Lower leg skin (tissue), 4 donors: Measurements from ENCODE around the gene CCDC78. TPM values are rescaled to one million over a fixed set of nuclear protein-coding genes. Genes with fewer than 3 reads are reported as not detected.

Experiments used
- DNase-seq, 2 donors: peaks; one replicate each; pipeline ENCODE4 v3.0.0-alpha.2; 2019; ENCODE audit warnings: low spot score in 2 of 2
- H3K4me3 ChIP-seq: fragments of 200-600 bp; sonication (generic); 2 replicates; pipeline ENCODE4 v1.5.1; 2017; ENCODE audit warnings: mild to moderate bottlenecking, low read depth; ENCODE audit not compliant: poor library complexity, severe bottlenecking
- POLR2A ChIP-seq, 2 donors: fragments of 450-650 bp; IDR thresholded peaks; one replicate each; pipeline ENCODE4 v1.6.1; 2016 to 2017; ENCODE audit warnings: antibody characterized with exemption in 2 of 2, mild to moderate bottlenecking in 1 of 2, moderate library complexity in 1 of 2
- WGBS, 2 donors: methylation state at CpG; one replicate each; pipeline ENCODE4 v1.1.5; 2018; 5-methylcytosine and 5-hydroxymethylcytosine counted together
- intact Hi-C: fragments of 100-400 bp; cut with DNase I; formaldehyde crosslinking; loops from one replicate; pipeline ENCODE4 v1.15.0; 2023; ENCODE audit warnings: low total_unique reads
- total RNA-seq, 4 donors: library from RNA; depleted of rRNA; stranded (reverse); fragments of >200 nt; gene quantifications; one replicate each; pipeline ENCODE4 v1.1.0, GENCODE V29; 2016
- TF ChIP-seq, protein P1 (sequence below), 3 donors: fragments of 450-650 bp; IDR thresholded peaks; one replicate each; pipeline ENCODE4 v1.5.1; 2016; ENCODE audit warnings: antibody characterized with exemption in 3 of 3, mild to moderate bottlenecking in 3 of 3, moderate library complexity in 2 of 3

The CCDC78 gene
- under 1 TPM in 2 of 4 donors, not detected in 2; 0.52 to 0.55 TPM for total RNA-seq

- H3K4me3 ChIP-seq = peak within 1 kb of the TSS; percentile 18
- intact Hi-C loops = no loop called here
- DNase-seq = peak in 1 of 2 donors; percentile 93
- no peak for TF ChIP-seq POLR2A (IDR thresholded peaks at IDR 0.05)
- TF ChIP-seq, protein P1, sequence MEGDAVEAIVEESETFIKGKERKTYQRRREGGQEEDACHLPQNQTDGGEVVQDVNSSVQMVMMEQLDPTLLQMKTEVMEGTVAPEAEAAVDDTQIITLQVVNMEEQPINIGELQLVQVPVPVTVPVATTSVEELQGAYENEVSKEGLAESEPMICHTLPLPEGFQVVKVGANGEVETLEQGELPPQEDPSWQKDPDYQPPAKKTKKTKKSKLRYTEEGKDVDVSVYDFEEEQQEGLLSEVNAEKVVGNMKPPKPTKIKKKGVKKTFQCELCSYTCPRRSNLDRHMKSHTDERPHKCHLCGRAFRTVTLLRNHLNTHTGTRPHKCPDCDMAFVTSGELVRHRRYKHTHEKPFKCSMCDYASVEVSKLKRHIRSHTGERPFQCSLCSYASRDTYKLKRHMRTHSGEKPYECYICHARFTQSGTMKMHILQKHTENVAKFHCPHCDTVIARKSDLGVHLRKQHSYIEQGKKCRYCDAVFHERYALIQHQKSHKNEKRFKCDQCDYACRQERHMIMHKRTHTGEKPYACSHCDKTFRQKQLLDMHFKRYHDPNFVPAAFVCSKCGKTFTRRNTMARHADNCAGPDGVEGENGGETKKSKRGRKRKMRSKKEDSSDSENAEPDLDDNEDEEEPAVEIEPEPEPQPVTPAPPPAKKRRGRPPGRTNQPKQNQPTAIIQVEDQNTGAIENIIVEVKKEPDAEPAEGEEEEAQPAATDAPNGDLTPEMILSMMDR (IDR thresholded peaks at IDR 0.05) = no peak
- WGBS, 2 donors = 3 to 4% methylated on average over 15 to 42 of the region's 88 CpGs
These were observed at the start of gene CCDC78, which contains the start of gene HAGHL for GRCh38 chr16:726438-727290. TSS of gene CCDC78 (minus strand) at chr16:726443. CDS start at chr16:726367, 76 bp downstream. TSS of gene HAGHL (plus strand) at chr16:727106. CDS start at chr16:727510, 404 bp downstream.

- intact Hi-C loops = no loop called here
- DNase-seq = no peak
- WGBS, 2 donors = 53 to 61% methylated on average over 25 to 35 of the region's 36 CpGs
These were observed 49.1 kb upstream of the CCDC78 start for GRCh38 chr16:775236-775796.

DNA sequence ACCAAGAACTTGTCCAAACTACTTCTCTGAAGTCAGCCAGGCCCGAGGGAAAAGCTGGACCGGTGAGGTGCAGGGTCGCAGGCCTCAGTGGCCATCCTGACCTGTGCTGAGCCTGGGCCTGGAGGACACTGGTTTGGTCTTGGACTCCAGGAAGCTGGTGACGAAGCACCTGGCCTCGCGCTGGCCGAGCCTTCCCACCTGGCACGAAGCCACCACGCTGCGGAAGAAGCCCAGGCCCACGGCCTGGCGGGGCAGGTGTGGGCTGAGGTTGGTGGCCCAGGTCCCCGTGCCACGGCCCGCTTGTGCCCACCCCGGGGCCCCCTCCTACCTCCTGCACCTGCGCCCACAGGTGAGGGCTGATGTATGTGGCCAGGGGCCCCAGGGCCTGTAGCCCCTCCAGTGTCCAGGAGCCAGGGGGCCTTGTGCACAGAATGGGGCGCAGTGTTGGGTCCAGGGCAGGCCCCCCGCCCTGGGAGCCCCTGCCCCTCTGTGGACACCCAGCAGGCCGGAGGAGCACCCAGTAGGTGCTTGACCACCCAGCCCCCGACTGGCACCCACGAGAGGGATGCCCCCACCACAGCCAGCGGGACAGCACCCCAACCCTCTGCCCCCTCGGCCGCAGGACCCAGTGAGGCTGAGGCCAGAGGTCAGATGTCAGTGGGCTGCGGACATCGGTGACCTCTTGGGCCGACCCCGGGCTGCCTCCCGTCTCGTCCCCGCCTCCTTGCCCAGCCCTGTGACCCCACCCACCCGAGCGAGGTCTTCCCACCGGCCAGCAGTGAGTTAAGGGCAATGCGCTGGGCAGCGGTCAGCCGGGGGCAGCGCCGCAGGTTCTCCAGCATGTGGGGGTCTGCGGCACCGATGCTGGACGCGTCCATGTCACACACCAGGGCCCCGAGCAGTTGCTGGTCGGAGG lies 48.1 kb upstream of the CCDC78 start:
- intact Hi-C loops = no loop called here
- no peak overlapping the region for H3K4me3 ChIP-seq
- no peak for TF ChIP-seq POLR2A (IDR thresholded peaks at IDR 0.05)
- TF ChIP-seq, protein P1 (IDR thresholded peaks at IDR 0.05) = no peak
- 77 to 86% methylated on average over 29 to 38 of the region's 46 CpGs for WGBS, 2 donors
- no peak for DNase-seq

More at GRCh38 chr16:775236-775796, 49.1 kb upstream of the CCDC78 start:
- no peak for TF ChIP-seq POLR2A (IDR thresholded peaks at IDR 0.05)
- TF ChIP-seq, protein P1 (IDR thresholded peaks at IDR 0.05) = no peak
- H3K4me3 ChIP-seq = no peak overlapping the region

GRCh38 chr16:772959-773358 lies 46.7 kb upstream of the CCDC78 start:
- intact Hi-C loops = no loop called here
- DNase-seq = no peak
- TF ChIP-seq, protein P1 (IDR thresholded peaks at IDR 0.05) = no peak
- TF ChIP-seq POLR2A (IDR thresholded peaks at IDR 0.05) = no peak
- 85 to 90% methylated on average over 16 to 18 of the region's 18 CpGs for WGBS, 2 donors
- no peak overlapping the region for H3K4me3 ChIP-seq

- intact Hi-C loops = no loop called here
- no peak for DNase-seq
- H3K4me3 ChIP-seq = no peak overlapping the region
- TF ChIP-seq, protein P1 (IDR thresholded peaks at IDR 0.05) = no peak
- no peak for TF ChIP-seq POLR2A (IDR thresholded peaks at IDR 0.05)
- 75% methylated on average over 4 of the region's 13 CpGs; no CpG with 5 or more reads in 1 of the 2 donors for WGBS, 2 donors
These were observed 44.2 kb upstream of the CCDC78 start for GRCh38 chr16:770411-770810.
